Cardiac muscle cell (in vitro differentiated cells and primary cell): ENCODE measurements around the gene FGL2. TPM values are rescaled to one million over a fixed set of nuclear protein-coding genes. Genes with fewer than 3 reads are reported as not detected.

ENCODE experiments used
- DNase-seq, 2 donors: peaks; one replicate each; pipeline versions ENCODE4 v3.0.0 to v3.0.0-alpha.2; 2010 to 2017; ENCODE audit warnings: low read depth in 1 of 2, low spot score in 1 of 2
- H3K27ac ChIP-seq: fragments of 200-600 bp; sonication (generic); 2 replicates; pipeline ENCODE4 v1.5.1; 2016
- H3K27me3 ChIP-seq: fragments of 200-600 bp; sonication (generic); 2 replicates; pipeline ENCODE4 v1.6.0; 2016; ENCODE audit warnings: control low read depth
- H3K36me3 ChIP-seq: fragments of 200-600 bp; sonication (generic); 2 replicates; pipeline ENCODE4 v1.5.1; 2016; ENCODE audit warnings: control low read depth
- H3K4me1 ChIP-seq: fragments of 200-600 bp; sonication (generic); 2 replicates; pipeline ENCODE4 v1.8.1; 2017; ENCODE audit warnings: low read depth, mild to moderate bottlenecking, mixed run types
- H3K4me3 ChIP-seq: fragments of 200-600 bp; sonication (generic); 2 replicates; pipeline ENCODE4 v1.5.1; 2016; ENCODE audit warnings: mild to moderate bottlenecking
- H3K9me3 ChIP-seq: fragments of 200-600 bp; sonication (generic); 2 replicates; pipeline ENCODE4 v1.5.1; 2017; ENCODE audit warnings: low read depth, mild to moderate bottlenecking, control low read depth
- CTCF ChIP-seq: IDR thresholded peaks from 2 replicates; pipeline ENCODE4 v1.5.1; 2012; ENCODE audit warnings: low read depth, mild to moderate bottlenecking, low read length
- polyA plus RNA-seq: library from polyadenylated mRNA; unstranded; fragments of >200 nt; fragmentation: Nextera tagmentation; extraction: Ambion mirVana; gene quantifications from 2 replicates; pipeline ENCODE4 v1.2.1, GENCODE V29; 2016
- total RNA-seq: library from RNA; depleted of rRNA; stranded (reverse); fragments of >200 nt; gene quantifications from 2 replicates; pipeline ENCODE4 v1.2.3, GENCODE V29; 2016

The FGL2 gene
- total and polyA plus RNA-seq, 2 experiments from 2014 or later = 0.13 to 0.51 TPM

GRCh38 chr7:77209479-77210139, 10.0 kb upstream of the FGL2 start:
- Histone ChIP-seq H3K9me3 (no peaks in the 10 kb centered on the region), H3K27ac (no peak overlapping the region), H3K36me3 (no peaks in the 10 kb centered on the region), H3K27me3 (no peaks in the 10 kb centered on the region), H3K4me3 (no peak overlapping the region), H3K4me1 (no peaks in the 10 kb centered on the region)
- DNase-seq = no peak
- no peak for TF ChIP-seq CTCF

- no peak for TF ChIP-seq CTCF
- no peak overlapping the region for H3K4me3 ChIP-seq
- no peaks in the 10 kb centered on the region for H3K27me3 ChIP-seq
- DNase-seq = no peak
- H3K9me3 ChIP-seq = no peaks in the 10 kb centered on the region
- H3K4me1 ChIP-seq = no peaks in the 10 kb centered on the region
- no peaks in the 10 kb centered on the region for H3K36me3 ChIP-seq
- no peak overlapping the region for H3K27ac ChIP-seq
Observed at GRCh38 chr7:77208416-77208815, 8.8 kb upstream of the FGL2 start.

- Histone ChIP-seq H3K4me1 (no peaks in the 10 kb centered on the region), H3K4me3 (no peak overlapping the region), H3K27me3 (no peaks in the 10 kb centered on the region), H3K9me3 (no peaks in the 10 kb centered on the region), H3K36me3 (no peaks in the 10 kb centered on the region), H3K27ac (no peak overlapping the region)
- no peak for TF ChIP-seq CTCF
- no peak for DNase-seq
Observed at GRCh38 chr7:77205706-77206105, 6.1 kb upstream of the FGL2 start.

- no peak for TF ChIP-seq CTCF
- H3K27me3 ChIP-seq = no peaks in the 10 kb centered on the region
- no peaks in the 10 kb centered on the region for H3K36me3 ChIP-seq
- DNase-seq = no peak
- no peaks in the 10 kb centered on the region for H3K4me1 ChIP-seq
- H3K4me3 ChIP-seq = no peak overlapping the region
- no peaks in the 10 kb centered on the region for H3K9me3 ChIP-seq
- no peak overlapping the region for H3K27ac ChIP-seq
Observed at GRCh38 chr7:77202481-77202976, 2.9 kb upstream of the FGL2 start.

GRCh38 chr7:77200542-77200941, 923 bp upstream of the FGL2 start:
- Histone ChIP-seq H3K27ac (no peak overlapping the region), H3K36me3 (no peaks in the 10 kb centered on the region), H3K9me3 (no peaks in the 10 kb centered on the region), H3K4me1 (no peaks in the 10 kb centered on the region), H3K4me3 (no peak overlapping the region), H3K27me3 (no peaks in the 10 kb centered on the region)
- DNase-seq = no peak
- no peak for TF ChIP-seq CTCF
